ENCODE data around the gene ELF4. TPM values are rescaled to one million over a fixed set of nuclear protein-coding genes. Genes with fewer than 3 reads are reported as not detected.

The ELF4 gene
- total and polyA plus RNA-seq, 9 donors: 9.3 to 25.6 (median 20.2) TPM

GRCh38 chrX:130147631-130148030 lies 37.3 kb upstream of the ELF4 start:
- TF ChIP-seq EP300 (IDR thresholded peaks at IDR 0.05): no peak
- no peak for TF ChIP-seq POLR2A (IDR thresholded peaks at IDR 0.05)
- no peak for TF ChIP-seq CTCF (IDR thresholded peaks at IDR 0.05)
- Histone ChIP-seq H3K4me3 (no peak overlapping the region), H3K4me1 (ENCODE audit: insufficient read depth) (no peaks in the 10 kb centered on the region), H3K27me3 (no peaks in the 10 kb centered on the region), H3K27ac (no peak overlapping the region), H3K9me3 (no peaks in the 10 kb centered on the region), H3K36me3 (no peaks in the 10 kb centered on the region)
- intact Hi-C loops (cut with DNase I): no loop called here
- 74 to 89% (median 76%) methylated on average over 5 of the region's 5 CpGs for WGBS, 3 donors
- DNase-seq: no peak

GRCh38 chrX:130145123-130145522 lies 34.8 kb upstream of the ELF4 start:
- H3K4me1 ChIP-seq (ENCODE audit: insufficient read depth): no peaks in the 10 kb centered on the region
- DNase-seq: no peak
- no peak overlapping the region for H3K27ac ChIP-seq
- no peaks in the 10 kb centered on the region for H3K9me3 ChIP-seq
- no peaks in the 10 kb centered on the region for H3K36me3 ChIP-seq
- no peak overlapping the region for H3K4me3 ChIP-seq
- 84 to 86% (median 86%) methylated on average over 4 of the region's 4 CpGs for WGBS, 3 donors
- TF ChIP-seq CTCF (IDR thresholded peaks at IDR 0.05): no peak
- no peaks in the 10 kb centered on the region for H3K27me3 ChIP-seq
- intact Hi-C loops (cut with DNase I): no loop called here

- H3K9me3 ChIP-seq: no peaks in the 10 kb centered on the region
- H3K4me1 ChIP-seq (ENCODE audit: insufficient read depth): no peaks in the 10 kb centered on the region
- DNase-seq: no peak
- no peak for TF ChIP-seq CTCF (IDR thresholded peaks at IDR 0.05)
- WGBS, 3 donors: 78 to 84% (median 82%) methylated on average over 3 of the region's 3 CpGs
- H3K27me3 ChIP-seq: no peaks in the 10 kb centered on the region
- H3K36me3 ChIP-seq: no peaks in the 10 kb centered on the region
- intact Hi-C loops (cut with DNase I): loop anchor here in 1 of 4 donors (5.0 kb wide), 1 partner anchor 1973 kb away; no protein-coding TSS in a partner anchor
- H3K4me3 ChIP-seq: no peak overlapping the region
- no peak overlapping the region for H3K27ac ChIP-seq
These were observed 34.2 kb upstream of the ELF4 start for GRCh38 chrX:130144509-130144908.

GRCh38 chrX:130139474-130140201 lies 29.3 kb upstream of the ELF4 start:
- H3K9me3 ChIP-seq: no peaks in the 10 kb centered on the region
- no peaks in the 10 kb centered on the region for H3K4me1 ChIP-seq (ENCODE audit: insufficient read depth)
- no peak for DNase-seq
- WGBS, 3 donors: 37 to 42% (median 41%) methylated on average over 3 of the region's 3 CpGs
- intact Hi-C loops (cut with DNase I): loop anchor here in 1 of 4 donors (5.0 kb wide), 1 partner anchor 1978 kb away; no protein-coding TSS in a partner anchor
- H3K27ac ChIP-seq: no peak overlapping the region
- H3K27me3 ChIP-seq: no peaks in the 10 kb centered on the region
- H3K4me3 ChIP-seq: no peak overlapping the region
- no peaks in the 10 kb centered on the region for H3K36me3 ChIP-seq
- TF ChIP-seq POLR2A (IDR thresholded peaks at IDR 0.05) (no peak), EP300 (IDR thresholded peaks at IDR 0.05) (no peak), CTCF (IDR thresholded peaks at IDR 0.05) (no peak)

All from ovary (tissue), 9 donors.